B cell (primary cell): ENCODE data around the gene SUPT5H. TPM values are rescaled to one million over a fixed set of nuclear protein-coding genes. Genes with fewer than 3 reads are reported as not detected.

Experiments used
- ATAC-seq: fragments of 200-7000 bp; cut with Tn5 transposase; one replicate; pipeline ENCODE4 v1.10.0; 2021; ENCODE audit warnings: low read depth, mild to moderate bottlenecking, moderate number of reproducible peaks, moderate library complexity
- CTCF ChIA-PET: fragments of 350-600 bp; sonication (Branson Sonifier 250); formaldehyde crosslinking; loops from one replicate; lab custom pipeline; 2021; ENCODE audit warnings: antibody characterized with exemption, inconsistent platforms; lab: Charles Lee
- POLR2A ChIA-PET: fragments of 350-600 bp; sonication (Branson Sonifier 250); formaldehyde crosslinking; loops from one replicate; lab custom pipeline; 2021; ENCODE audit warnings: antibody characterized with exemption; lab: Charles Lee
- DNase-seq: peaks from one replicate; pipeline ENCODE4 v3.0.0; 2013
- H2AFZ ChIP-seq: 2 replicates; pipeline ENCODE4 v1.6.1; 2012; ENCODE audit warnings: mild to moderate bottlenecking, low read depth, low read length; ENCODE audit not compliant: insufficient read depth, poor library complexity, severe bottlenecking
- H3K27ac ChIP-seq, 2 donors: 1 replicate in 1 of 2; 2 replicates in 1 of 2; pipeline ENCODE4 v1.5.1; 2012 to 2013; ENCODE audit warnings: low read length in 2 of 2, mild to moderate bottlenecking in 2 of 2, moderate library complexity in 1 of 2
- H3K27me3 ChIP-seq, 4 experiments: fragments of 200-600 bp in 1 of 4; sonication (generic) in 1 of 4; replicated peaks in 1 of 4; 1 replicate in 2 of 4; 2 replicates in 2 of 4; pipeline versions ENCODE4 v1.6.1 to v1.7.0; 2013 to 2016; ENCODE audit warnings: low read length in 3 of 4, mild to moderate bottlenecking in 2 of 4, mixed read lengths in 1 of 4, moderate library complexity in 1 of 4; ENCODE audit not compliant: insufficient read depth in 4 of 4, control insufficient read depth in 3 of 4; ENCODE audit errors: control extremely low read depth in 1 of 4
- H3K36me3 ChIP-seq, 2 experiments: replicated peaks in 1 of 2; 1 replicate in 1 of 2; 2 replicates in 1 of 2; pipeline versions ENCODE4 v1.6.1 to v1.7.1; 2013; ENCODE audit warnings: low read length in 1 of 2; ENCODE audit not compliant: insufficient read depth in 2 of 2, control insufficient read depth in 1 of 2; ENCODE audit errors: control extremely low read depth in 1 of 2, extremely low read depth in 1 of 2
- H3K4me1 ChIP-seq, 2 donors: fragments of 200-600 bp in 1 of 2; sonication (generic) in 1 of 2; 1 replicate in 1 of 2; 2 replicates in 1 of 2; pipeline versions ENCODE4 v1.5.1 to v1.6.1; 2013 to 2017; ENCODE audit warnings: low read length in 2 of 2; ENCODE audit not compliant: control insufficient read depth in 2 of 2, insufficient read depth in 2 of 2
- H3K4me2 ChIP-seq: replicated peaks from 2 replicates; pipeline ENCODE3; 2012; ENCODE audit warnings: mild to moderate bottlenecking, low read depth, low read length; ENCODE audit not compliant: poor library complexity, severe bottlenecking
- H3K4me3 ChIP-seq, 5 experiments: fragments of 200-600 bp in 1 of 5; sonication (generic) in 1 of 5; 1 replicate in 3 of 5; 2 replicates in 2 of 5; pipeline versions ENCODE4 v1.5.1 to v1.7.0; 2011 to 2016; ENCODE audit warnings: low read length in 4 of 5, mild to moderate bottlenecking in 4 of 5, low read depth in 2 of 5, control low read depth in 1 of 5, moderate library complexity in 1 of 5; ENCODE audit not compliant: insufficient read depth in 1 of 5; ENCODE audit errors: control extremely low read depth in 1 of 5, extremely low read depth in 1 of 5
- H3K79me2 ChIP-seq: fragments of 200-600 bp; sonication (generic); one replicate; pipeline ENCODE4 v1.6.0; 2016; ENCODE audit warnings: low read length; ENCODE audit not compliant: control insufficient read depth, insufficient read depth
- H3K9ac ChIP-seq: fragments of 200-600 bp; sonication (generic); 2 replicates; pipeline ENCODE4 v1.6.1; 2017; ENCODE audit warnings: mild to moderate bottlenecking, low read length, moderate library complexity
- H3K9me3 ChIP-seq, 3 donors: one replicate each; pipeline versions ENCODE4 v1.6.1 to v1.7.1; 2013; ENCODE audit warnings: low read length in 2 of 3; ENCODE audit not compliant: control insufficient read depth in 2 of 3, insufficient read depth in 1 of 3; ENCODE audit errors: control extremely low read depth in 1 of 3
- H4K20me1 ChIP-seq: 2 replicates; pipeline ENCODE4 v1.6.0; 2012; ENCODE audit warnings: mild to moderate bottlenecking, low read length; ENCODE audit not compliant: insufficient read depth, control insufficient read depth, poor library complexity, severe bottlenecking
- H3K27ac Mint-ChIP-seq: one replicate; pipeline ENCODE4 v1.8.0; 2021; ENCODE audit warnings: mixed read lengths
- H3K27me3 Mint-ChIP-seq: one replicate; pipeline ENCODE4 v1.8.0; 2021; ENCODE audit warnings: mixed read lengths
- H3K4me1 Mint-ChIP-seq: one replicate; pipeline ENCODE4 v1.8.0; 2021; ENCODE audit warnings: mixed read lengths
- H3K4me3 Mint-ChIP-seq: one replicate; pipeline ENCODE4 v1.8.0; 2021; ENCODE audit warnings: mixed read lengths
- H3K9me3 Mint-ChIP-seq: one replicate; pipeline ENCODE4 v1.8.0; 2022; ENCODE audit warnings: mixed read lengths; ENCODE audit not compliant: insufficient read depth
- EZH2 ChIP-seq: IDR thresholded peaks from 2 replicates; pipeline ENCODE4 v1.6.1; 2012; ENCODE audit warnings: borderline replicate concordance, low read depth, mild to moderate bottlenecking, moderate library complexity, low read length; ENCODE audit not compliant: insufficient read depth, poor library complexity, severe bottlenecking
- WGBS: methylation state at CpG from one replicate; pipeline ENCODE4 v1.1.5; 2013; ENCODE audit warnings: missing lambda C conversion rate; ENCODE audit not compliant: insufficient coverage; 5-methylcytosine and 5-hydroxymethylcytosine counted together
- intact Hi-C: fragments of 100-400 bp; cut with micrococcal nuclease; formaldehyde crosslinking; loops from one replicate; pipeline ENCODE4 v1.10.0; 2022
- polyA plus RNA-seq: library from polyadenylated mRNA; depleted of rRNA; stranded (reverse); fragments of >200 nt; gene quantifications from 2 replicates; pipeline ENCODE4 v1.2.3, GENCODE V29; 2012
- total RNA-seq, 2 donors: library from RNA; stranded (reverse); fragments of 120-200 nt in 1 of 2; gene quantifications; 1 replicate in 1 of 2; 2 replicates in 1 of 2; pipeline versions ENCODE4 v1.2.3 to v1.2.4, GENCODE V29; 2013 to 2022
- TF ChIP-seq, protein P1 (sequence below): fragments of 200-600 bp; IDR thresholded peaks from one replicate; pipeline ENCODE4 v1.8.0; 2022; ENCODE audit warnings: antibody characterized with exemption, mild to moderate bottlenecking

SUPT5H gene
- total and polyA plus RNA-seq, 2 donors (not counting 1 experiment from before 2014, with no cell fraction given), result 119 to 203 TPM

GRCh38 chr19:39489756-39490155 lies 44.4 kb downstream of the SUPT5H start:
- Histone ChIP-seq H3K27me3 (no peaks in the 10 kb centered on the region), H3K4me2 (no peak overlapping the region), H3K36me3 (peaks cover 6 to 46% of the 10 kb centered on the region in 2 experiments), H3K4me3 (no peak overlapping the region), H3K9ac (no peak overlapping the region), H4K20me1 (peaks cover 5% of the 10 kb centered on the region), H3K4me1 (no peaks in the 10 kb centered on the region), H3K27ac (no peak overlapping the region), H3K79me2 (peaks cover 5% of the 10 kb centered on the region), H3K9me3 (no peaks in the 10 kb centered on the region), H2AFZ (no peak overlapping the region)
- WGBS, result 100% methylated on average over 7 of the region's 10 CpGs
- Mint-ChIP-seq H3K9me3 (no peaks in the 10 kb centered on the region), H3K4me3 (no peak overlapping the region), H3K4me1 (no peaks in the 10 kb centered on the region), H3K27ac (no peak overlapping the region), H3K27me3 (no peaks in the 10 kb centered on the region)
- ATAC-seq (no peak), DNase-seq (no peak)
- intact Hi-C loops, result no loop called here
- POLR2A ChIA-PET, result interaction anchor here (0.6 kb wide), 1 partner anchor 54 kb away, joined by 3 read pairs; the partner anchor contains the start of gene RPS16
- no peak for TF ChIP-seq EZH2
- CTCF ChIA-PET, result interaction anchor here (0.6 to 1.2 kb wide), 2 partner anchors 13 to 46 kb away, joined by 3 read pairs; no protein-coding TSS in a partner anchor

DNA sequence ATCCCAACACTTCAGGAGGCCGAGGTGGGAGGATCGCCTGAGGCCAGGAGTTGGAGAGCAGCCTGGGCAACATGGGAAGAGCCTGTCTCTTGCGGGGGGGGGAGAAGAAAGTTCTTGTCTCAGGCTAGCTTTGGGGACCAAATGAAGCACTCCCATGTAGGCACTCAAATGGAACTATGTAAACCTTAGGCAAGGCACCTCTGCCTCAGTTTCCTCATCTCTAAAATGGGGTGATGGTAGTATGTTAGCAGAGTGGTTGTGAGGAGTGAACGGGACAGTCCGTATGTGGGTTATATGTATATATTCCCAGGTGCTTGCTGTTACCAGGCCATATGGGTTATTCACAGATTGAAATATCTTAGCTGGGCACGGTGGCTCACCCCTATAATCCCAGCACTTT lies 46.8 kb downstream of the SUPT5H start:
- Mint-ChIP-seq H3K9me3 (no peaks in the 10 kb centered on the region), H3K27ac (no peak overlapping the region), H3K27me3 (no peaks in the 10 kb centered on the region), H3K4me3 (no peak overlapping the region), H3K4me1 (no peaks in the 10 kb centered on the region)
- Histone ChIP-seq H3K9ac (no peak overlapping the region), H3K4me2 (no peak overlapping the region), H3K4me1 (no peaks in the 10 kb centered on the region), H3K27ac (no peak overlapping the region), H3K27me3 (no peaks in the 10 kb centered on the region), H3K4me3 (no peak overlapping the region), H3K9me3 (no peaks in the 10 kb centered on the region), H3K36me3 (peaks cover 2 to 26% of the 10 kb centered on the region in 2 experiments), H2AFZ (no peak overlapping the region), H4K20me1 (no peaks in the 10 kb centered on the region), H3K79me2 (no peaks in the 10 kb centered on the region)
- intact Hi-C loops, result no loop called here
- POLR2A ChIA-PET, result interaction anchor here (0.6 kb wide), 1 partner anchor 121 kb away, joined by 4 read pairs; no protein-coding TSS in a partner anchor
- no peak for ATAC-seq
- CTCF ChIA-PET, result interaction anchor here (0.6 to 1.2 kb wide), 4 partner anchors 18 to 170 kb away, joined by 3 to 6 read pairs (median 4); no protein-coding TSS in a partner anchor
- TF ChIP-seq, protein P1, sequence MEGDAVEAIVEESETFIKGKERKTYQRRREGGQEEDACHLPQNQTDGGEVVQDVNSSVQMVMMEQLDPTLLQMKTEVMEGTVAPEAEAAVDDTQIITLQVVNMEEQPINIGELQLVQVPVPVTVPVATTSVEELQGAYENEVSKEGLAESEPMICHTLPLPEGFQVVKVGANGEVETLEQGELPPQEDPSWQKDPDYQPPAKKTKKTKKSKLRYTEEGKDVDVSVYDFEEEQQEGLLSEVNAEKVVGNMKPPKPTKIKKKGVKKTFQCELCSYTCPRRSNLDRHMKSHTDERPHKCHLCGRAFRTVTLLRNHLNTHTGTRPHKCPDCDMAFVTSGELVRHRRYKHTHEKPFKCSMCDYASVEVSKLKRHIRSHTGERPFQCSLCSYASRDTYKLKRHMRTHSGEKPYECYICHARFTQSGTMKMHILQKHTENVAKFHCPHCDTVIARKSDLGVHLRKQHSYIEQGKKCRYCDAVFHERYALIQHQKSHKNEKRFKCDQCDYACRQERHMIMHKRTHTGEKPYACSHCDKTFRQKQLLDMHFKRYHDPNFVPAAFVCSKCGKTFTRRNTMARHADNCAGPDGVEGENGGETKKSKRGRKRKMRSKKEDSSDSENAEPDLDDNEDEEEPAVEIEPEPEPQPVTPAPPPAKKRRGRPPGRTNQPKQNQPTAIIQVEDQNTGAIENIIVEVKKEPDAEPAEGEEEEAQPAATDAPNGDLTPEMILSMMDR, result no peak
- TF ChIP-seq EZH2, result no peak
- WGBS, result 100% methylated on average over 3 of the region's 6 CpGs
- DNase-seq, result no peak
